AG10803 (cell line): ENCODE measurements around the gene ENO3.

Experiments used
- DNase-seq: peaks from one replicate; pipeline ENCODE4 v3.0.0; 2010; ENCODE audit warnings: low read depth
- H3K4me3 ChIP-seq: 2 replicates; pipeline ENCODE4 v1.5.1; 2011; ENCODE audit warnings: mild to moderate bottlenecking, low read length, control low read depth
- CTCF ChIP-seq: conservative IDR thresholded peaks from 2 replicates; pipeline ENCODE4 v1.5.1; 2011; ENCODE audit warnings: mild to moderate bottlenecking, low read length, control low read depth, inconsistent platforms

Gene ENO3

GRCh38 chr17:4953451-4953961 lies 2.6 kb downstream of the ENO3 start:
- DNase-seq, result peak; percentile 88
- TF ChIP-seq CTCF, result no peak
- H3K4me3 ChIP-seq, result peak overlapping the region; percentile 20

GRCh38 chr17:4955091-4955490 lies 4.2 kb downstream of the ENO3 start:
- DNase-seq, result no peak
- TF ChIP-seq CTCF, result no peak
- H3K4me3 ChIP-seq, result no peak overlapping the region

GRCh38 chr17:4956493-4957061 lies 5.7 kb downstream of the ENO3 start:
- DNase-seq, result no peak
- H3K4me3 ChIP-seq, result no peak overlapping the region
- TF ChIP-seq CTCF, result no peak; the same call in 1 of the 2 replicates

GRCh38 chr17:4958102-4958501 lies 7.2 kb downstream of the ENO3 start:
- no peak for DNase-seq
- TF ChIP-seq CTCF, result no peak
- H3K4me3 ChIP-seq, result no peak overlapping the region

- no peak for DNase-seq
- H3K4me3 ChIP-seq, result no peak overlapping the region
- TF ChIP-seq CTCF, result no peak
These were observed 8.5 kb downstream of the ENO3 start for GRCh38 chr17:4959261-4959965.

GRCh38 chr17:4960279-4960922 lies 9.5 kb downstream of the ENO3 start:
- no peak for TF ChIP-seq CTCF
- no peak overlapping the region for H3K4me3 ChIP-seq
- DNase-seq, result no peak
